K562 (cell line): ENCODE measurements around the gene CHDH. TPM values are rescaled to one million over a fixed set of nuclear protein-coding genes. Genes with fewer than 3 reads are reported as not detected.

Source experiments
- ATF1 ChIP-seq, 2 experiments: fragments of 450-650 bp in 1 of 2; IDR thresholded peaks; 2 replicates each; pipeline ENCODE4 v1.6.1; 2016; ENCODE audit warnings: missing compliant biosample characterization in 1 of 2, missing genetic modification characterization in 1 of 2
- CBFA2T3 ChIP-seq: fragments of 450-650 bp; IDR thresholded peaks from 2 replicates; pipeline ENCODE4 v1.6.1; 2017
- ELF1 ChIP-seq: fragments of 200-800 bp; sonication (Bioruptor generic); IDR thresholded peaks from 2 replicates; pipeline ENCODE4 v1.6.1; 2016; ENCODE audit warnings: missing genetic modification characterization, missing compliant biosample characterization
- GTF2E2 ChIP-seq: fragments of 200-800 bp; sonication (Bioruptor generic); IDR thresholded peaks from 2 replicates; pipeline ENCODE4 v1.6.1; 2016; ENCODE audit warnings: missing genetic modification characterization, missing compliant biosample characterization
- HSF4 ChIP-seq: fragments of 250-450 bp; sonication (Bioruptor Pico); IDR thresholded peaks from 2 replicates; pipeline ENCODE4 v2.1.2; 2022; ENCODE audit warnings: mild to moderate bottlenecking, moderate library complexity, borderline replicate concordance
- KHSRP ChIP-seq: fragments of 450-650 bp; IDR thresholded peaks from 2 replicates; pipeline ENCODE4 v1.6.1; 2017
- PML ChIP-seq: IDR thresholded peaks from 2 replicates; pipeline ENCODE4 v1.6.1; 2012; ENCODE audit warnings: low read length, inconsistent platforms
- POLR2G ChIP-seq: fragments of 200-400 bp; formaldehyde crosslinking; IDR thresholded peaks from 2 replicates; pipeline ENCODE4 v1.6.1; 2017; ENCODE audit warnings: low read depth, mild to moderate bottlenecking, antibody characterized with exemption, low read length, moderate library complexity
- SIN3A ChIP-seq, 2 experiments: fragments of 150-350 bp in 1 of 2; IDR thresholded peaks; 2 replicates each; pipeline ENCODE4 v1.6.1; 2011 to 2016; ENCODE audit warnings: borderline replicate concordance in 2 of 2, low read depth in 2 of 2, low read length in 2 of 2, mild to moderate bottlenecking in 2 of 2, moderate library complexity in 2 of 2; ENCODE audit not compliant: control insufficient read depth in 1 of 2
- U2AF2 ChIP-seq: fragments of 200-400 bp; formaldehyde crosslinking; optimal IDR thresholded peaks from 2 replicates; pipeline ENCODE3; 2017; ENCODE audit warnings: low read depth, mild to moderate bottlenecking, low read length
- ZC3H11A ChIP-seq: IDR thresholded peaks from 2 replicates; pipeline ENCODE4 v1.6.1; 2012; ENCODE audit warnings: low read depth, low read length, improper control_type of control experiment
- ZNF354B ChIP-seq: fragments of 250-450 bp; sonication (Bioruptor Pico); IDR thresholded peaks from 2 replicates; pipeline ENCODE4 v1.4.0; 2020
- ZSCAN29 ChIP-seq: fragments of 450-650 bp; IDR thresholded peaks from 2 replicates; pipeline ENCODE4 v1.6.1; 2017
- polyA plus RNA-seq, 8 experiments: library from polyadenylated mRNA; depleted of rRNA in 4 of 8; stranded (reverse) in 5 of 8; unstranded in 3 of 8; fragments of >200 nt; fragmentation: Nextera tagmentation in 2 of 8; fragmentation: Illumina TruSeq in 1 of 8; extraction: Ambion mirVana in 2 of 8; extraction: Trizol in 1 of 8; gene quantifications; 2 replicates each; pipeline versions ENCODE4 v1.2.1 to v1.2.3, GENCODE V29; 2011 to 2014; ENCODE audit warnings: inconsistent platforms in 1 of 8, missing spikeins in 1 of 8
- total RNA-seq, 7 experiments: library from RNA; depleted of rRNA in 6 of 7; stranded (reverse); fragments of >200 nt in 6 of 7; fragmentation: Illumina TruSeq in 2 of 7; extraction: Trizol in 2 of 7; gene quantifications; 2 replicates each; pipeline versions ENCODE4 v1.2.1 to v1.2.3, GENCODE V29; 2011 to 2021; ENCODE audit warnings: low replicate concordance in 1 of 7
- TF ChIP-seq, protein P1 (sequence below): sonication (generic); formaldehyde crosslinking; IDR thresholded peaks from 2 replicates; pipeline ENCODE4 v1.9.0; 2022; ENCODE audit warnings: mild to moderate bottlenecking, missing genetic modification reagents
- TF ChIP-seq, protein P2 (sequence below), 3 experiments: fragments of 200-800 bp in 1 of 3; fragments of 250-450 bp in 1 of 3; fragments of 450-650 bp in 1 of 3; sonication (Bioruptor Pico) in 1 of 3; sonication (Bioruptor generic) in 1 of 3; formaldehyde crosslinking in 1 of 3; IDR thresholded peaks; 2 replicates each; pipeline versions ENCODE4 v1.6.1 to v1.8.0; 2016 to 2022; ENCODE audit warnings: mild to moderate bottlenecking in 2 of 3, missing genetic modification characterization in 2 of 3, missing compliant biosample characterization in 1 of 3, moderate library complexity in 1 of 3
- TF ChIP-seq, protein P3 (sequence below): sonication (generic); formaldehyde crosslinking; IDR thresholded peaks from 2 replicates; pipeline ENCODE4 v1.8.0; 2022; ENCODE audit warnings: mild to moderate bottlenecking, missing genetic modification reagents
- TF ChIP-seq, protein P4 (sequence below), 2 experiments: IDR thresholded peaks in 1 of 2; conservative IDR thresholded peaks in 1 of 2; 2 replicates each; pipeline ENCODE4 v1.6.1; 2016; ENCODE audit warnings: low read depth in 2 of 2, mild to moderate bottlenecking in 1 of 2, missing compliant biosample characterization in 1 of 2, missing genetic modification characterization in 1 of 2, moderate library complexity in 1 of 2
- TF ChIP-seq, protein P5 (sequence below): sonication (generic); formaldehyde crosslinking; IDR thresholded peaks from 2 replicates; pipeline ENCODE4 v1.8.0; 2022; ENCODE audit warnings: mild to moderate bottlenecking, missing genetic modification reagents

The CHDH gene
- total and polyA plus RNA-seq, 9 of the 15 experiments (the other 6 are each of a cell fraction or from before 2014, with no cell fraction given), result 0.06 to 1.9 (median 0.46) TPM

DNA sequence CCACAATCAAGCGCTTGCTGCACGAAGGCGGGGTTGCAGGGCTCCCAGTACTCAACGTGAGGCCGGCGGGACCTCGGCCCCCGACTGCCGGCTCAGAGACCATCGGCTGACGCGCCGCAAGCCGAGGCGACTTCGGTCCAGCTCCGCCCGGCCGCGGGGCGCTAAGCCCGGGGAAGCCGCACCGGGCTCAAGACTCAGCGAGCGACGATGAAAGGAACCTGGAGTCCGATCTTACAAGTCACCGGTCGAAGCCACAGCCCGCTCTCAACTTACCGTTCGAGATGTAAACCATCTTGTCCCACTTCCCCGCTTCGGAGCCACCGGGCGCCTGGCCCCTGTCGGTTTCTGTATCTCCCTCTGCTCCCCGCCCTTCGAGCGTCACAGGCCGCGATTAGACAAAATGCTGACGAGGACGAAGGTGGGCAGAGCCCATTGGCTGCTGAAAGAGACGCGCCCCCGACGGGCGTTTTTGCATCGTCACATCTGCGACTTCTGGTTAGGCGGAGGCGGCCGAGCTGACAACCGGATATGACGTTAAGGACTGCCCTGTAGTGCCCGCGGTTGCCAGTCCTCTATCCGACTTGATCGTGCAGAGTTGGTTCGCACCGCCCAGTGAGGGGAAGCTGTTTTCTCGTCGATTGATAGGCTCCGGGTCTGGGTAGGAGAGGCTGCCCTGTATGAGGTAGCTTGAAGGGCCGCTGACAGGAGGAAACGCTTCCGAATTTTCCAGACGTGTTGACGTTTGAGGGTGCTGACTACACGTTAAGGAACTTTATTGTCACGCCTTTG, 45.5 kb upstream of the CHDH start, which contains the start of gene SELENOK (continued):
- TF ChIP-seq, protein P1, sequence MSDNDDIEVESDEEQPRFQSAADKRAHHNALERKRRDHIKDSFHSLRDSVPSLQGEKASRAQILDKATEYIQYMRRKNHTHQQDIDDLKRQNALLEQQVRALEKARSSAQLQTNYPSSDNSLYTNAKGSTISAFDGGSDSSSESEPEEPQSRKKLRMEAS, result no peak
- TF ChIP-seq POLR2G (peak; percentile 95), ELF1 (tag) (0 out of 2 replicates have a peak, but pooled peaks have one; percentile 35), PML (peak; percentile 70), U2AF2 (no peak), GTF2E2 (tag) (0 out of 2 replicates have a peak, but pooled peaks have one; percentile 53), KHSRP (peak; percentile 72; the same call in 1 of the 2 replicates), SIN3A (IDR thresholded peaks at IDR 0.05; ENCODE audit: borderline replicate concordance in 2 of 2, control insufficient read depth in 1 of 2, low read depth in 2 of 2, low read length in 2 of 2) (peak in 1 of 2 experiments; percentile 38; a peak in 1 of 4 replicates), ZSCAN29 (no peak), HSF4 (CRISPR knock-in tag) (no peak), ATF1 (CRISPR knock-in tag; IDR thresholded peaks at IDR 0.05) (peak; percentile 68), ATF1 (tag; IDR thresholded peaks at IDR 0.05) (peak; percentile 98), ZNF354B (CRISPR knock-in tag) (no peak), CBFA2T3 (no peak), ZC3H11A (no peak)
- TF ChIP-seq, protein P2, sequence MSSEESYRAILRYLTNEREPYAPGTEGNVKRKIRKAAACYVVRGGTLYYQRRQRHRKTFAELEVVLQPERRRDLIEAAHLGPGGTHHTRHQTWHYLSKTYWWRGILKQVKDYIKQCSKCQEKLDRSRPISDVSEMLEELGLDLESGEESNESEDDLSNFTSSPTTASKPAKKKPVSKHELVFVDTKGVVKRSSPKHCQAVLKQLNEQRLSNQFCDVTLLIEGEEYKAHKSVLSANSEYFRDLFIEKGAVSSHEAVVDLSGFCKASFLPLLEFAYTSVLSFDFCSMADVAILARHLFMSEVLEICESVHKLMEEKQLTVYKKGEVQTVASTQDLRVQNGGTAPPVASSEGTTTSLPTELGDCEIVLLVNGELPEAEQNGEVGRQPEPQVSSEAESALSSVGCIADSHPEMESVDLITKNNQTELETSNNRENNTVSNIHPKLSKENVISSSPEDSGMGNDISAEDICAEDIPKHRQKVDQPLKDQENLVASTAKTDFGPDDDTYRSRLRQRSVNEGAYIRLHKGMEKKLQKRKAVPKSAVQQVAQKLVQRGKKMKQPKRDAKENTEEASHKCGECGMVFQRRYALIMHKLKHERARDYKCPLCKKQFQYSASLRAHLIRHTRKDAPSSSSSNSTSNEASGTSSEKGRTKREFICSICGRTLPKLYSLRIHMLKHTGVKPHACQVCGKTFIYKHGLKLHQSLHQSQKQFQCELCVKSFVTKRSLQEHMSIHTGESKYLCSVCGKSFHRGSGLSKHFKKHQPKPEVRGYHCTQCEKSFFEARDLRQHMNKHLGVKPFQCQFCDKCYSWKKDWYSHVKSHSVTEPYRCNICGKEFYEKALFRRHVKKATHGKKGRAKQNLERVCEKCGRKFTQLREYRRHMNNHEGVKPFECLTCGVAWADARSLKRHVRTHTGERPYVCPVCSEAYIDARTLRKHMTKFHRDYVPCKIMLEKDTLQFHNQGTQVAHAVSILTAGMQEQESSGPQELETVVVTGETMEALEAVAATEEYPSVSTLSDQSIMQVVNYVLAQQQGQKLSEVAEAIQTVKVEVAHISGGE (CRISPR knock-in tag; IDR thresholded peaks at IDR 0.05), result peak in 2 of 3 experiments; percentile 51 to 89; a peak in 3 of 6 replicates
- TF ChIP-seq, protein P3, sequence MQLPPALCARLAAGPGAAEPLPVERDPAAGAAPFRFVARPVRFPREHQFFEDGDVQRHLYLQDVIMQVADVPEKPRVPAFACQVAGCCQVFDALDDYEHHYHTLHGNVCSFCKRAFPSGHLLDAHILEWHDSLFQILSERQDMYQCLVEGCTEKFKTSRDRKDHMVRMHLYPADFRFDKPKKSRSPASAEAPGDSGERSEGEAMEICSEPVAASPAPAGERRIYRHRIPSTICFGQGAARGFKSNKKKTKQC, result no peak
- TF ChIP-seq, protein P4, sequence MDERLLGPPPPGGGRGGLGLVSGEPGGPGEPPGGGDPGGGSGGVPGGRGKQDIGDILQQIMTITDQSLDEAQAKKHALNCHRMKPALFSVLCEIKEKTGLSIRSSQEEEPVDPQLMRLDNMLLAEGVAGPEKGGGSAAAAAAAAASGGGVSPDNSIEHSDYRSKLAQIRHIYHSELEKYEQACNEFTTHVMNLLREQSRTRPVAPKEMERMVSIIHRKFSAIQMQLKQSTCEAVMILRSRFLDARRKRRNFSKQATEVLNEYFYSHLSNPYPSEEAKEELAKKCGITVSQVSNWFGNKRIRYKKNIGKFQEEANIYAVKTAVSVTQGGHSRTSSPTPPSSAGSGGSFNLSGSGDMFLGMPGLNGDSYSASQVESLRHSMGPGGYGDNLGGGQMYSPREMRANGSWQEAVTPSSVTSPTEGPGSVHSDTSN (CRISPR knock-in tag; IDR thresholded peaks at IDR 0.05; ENCODE audit: low read depth), result no peak
- TF ChIP-seq, protein P4 (tag; conservative IDR thresholded peaks at IDR 0.05; ENCODE audit: low read depth), result peak; percentile 37; the same call in 1 of the 2 replicates
- TF ChIP-seq, protein P5, sequence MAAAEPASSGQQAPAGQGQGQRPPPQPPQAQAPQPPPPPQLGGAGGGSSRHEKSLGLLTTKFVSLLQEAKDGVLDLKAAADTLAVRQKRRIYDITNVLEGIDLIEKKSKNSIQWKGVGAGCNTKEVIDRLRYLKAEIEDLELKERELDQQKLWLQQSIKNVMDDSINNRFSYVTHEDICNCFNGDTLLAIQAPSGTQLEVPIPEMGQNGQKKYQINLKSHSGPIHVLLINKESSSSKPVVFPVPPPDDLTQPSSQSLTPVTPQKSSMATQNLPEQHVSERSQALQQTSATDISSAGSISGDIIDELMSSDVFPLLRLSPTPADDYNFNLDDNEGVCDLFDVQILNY, result no peak
